CD4-positive, alpha-beta T cell (primary cell): ENCODE measurements around the gene RNF144A. TPM values are rescaled to one million over a fixed set of nuclear protein-coding genes. Genes with fewer than 3 reads are reported as not detected.
A peak's percentile ranks its signal among the peaks of the same experiment; 100 is the strongest.

ENCODE experiments used
- ATAC-seq: fragments of 200-7000 bp; cut with Tn5 transposase; one replicate; pipeline ENCODE4 v1.10.0; 2022; ENCODE audit warnings: mild to moderate bottlenecking; ENCODE audit not compliant: poor library complexity
- CTCF ChIA-PET: fragments of 350-600 bp; sonication (Branson Sonifier 250); formaldehyde crosslinking; loops from one replicate; lab custom pipeline; 2021; ENCODE audit warnings: antibody characterized with exemption, inconsistent platforms; lab: Charles Lee
- POLR2A ChIA-PET: fragments of 350-600 bp; sonication (Branson Sonifier 250); formaldehyde crosslinking; loops from one replicate; lab custom pipeline; 2021; ENCODE audit warnings: antibody characterized with exemption, inconsistent platforms; lab: Charles Lee
- DNase-seq, 14 experiments: peaks; one replicate each; pipeline ENCODE4 v3.0.0-alpha.2; 2013 to 2020; ENCODE audit warnings: mixed read lengths in 2 of 14
- H3K27ac ChIP-seq, 2 donors: one replicate each; pipeline versions ENCODE4 v1.5.1 to v1.7.0; 2013; ENCODE audit warnings: low read length in 2 of 2, low read depth in 1 of 2, mild to moderate bottlenecking in 1 of 2
- H3K27me3 ChIP-seq, 2 experiments: 1 replicate in 1 of 2; 2 replicates in 1 of 2; pipeline versions ENCODE4 v1.6.1 to v1.7.0; 2013; ENCODE audit warnings: low read length in 2 of 2, control low read depth in 1 of 2, mild to moderate bottlenecking in 1 of 2, moderate library complexity in 1 of 2; ENCODE audit not compliant: insufficient read depth in 2 of 2, control insufficient read depth in 1 of 2
- H3K36me3 ChIP-seq: one replicate; pipeline ENCODE4 v1.6.1; 2013; ENCODE audit warnings: low read length, control low read depth; ENCODE audit not compliant: insufficient read depth
- H3K4me1 ChIP-seq: one replicate; pipeline ENCODE4 v1.6.1; 2013; ENCODE audit warnings: low read length, control low read depth; ENCODE audit not compliant: insufficient read depth
- H3K4me3 ChIP-seq: one replicate; pipeline ENCODE4 v1.5.1; 2013; ENCODE audit warnings: mild to moderate bottlenecking, low read length, moderate library complexity
- H3K9me3 ChIP-seq, 2 experiments: 1 replicate in 1 of 2; 2 replicates in 1 of 2; pipeline versions ENCODE4 v1.6.1 to v1.7.0; 2013; ENCODE audit warnings: low read length in 2 of 2, mild to moderate bottlenecking in 2 of 2, control low read depth in 1 of 2, moderate library complexity in 1 of 2; ENCODE audit not compliant: control insufficient read depth in 1 of 2, insufficient read depth in 1 of 2
- H3K27ac Mint-ChIP-seq: one replicate; pipeline ENCODE4 v1.8.0; 2020; ENCODE audit warnings: mixed read lengths
- H3K27me3 Mint-ChIP-seq: one replicate; pipeline ENCODE4 v1.8.0; 2021; ENCODE audit warnings: mixed read lengths
- H3K36me3 Mint-ChIP-seq: one replicate; pipeline ENCODE4 v1.8.0; 2021; ENCODE audit warnings: low read depth, mixed read lengths
- H3K4me1 Mint-ChIP-seq: one replicate; pipeline ENCODE4 v1.8.0; 2021; ENCODE audit warnings: low read depth, mixed read lengths
- H3K4me3 Mint-ChIP-seq: one replicate; pipeline ENCODE4 v1.8.0; 2020; ENCODE audit warnings: mild to moderate bottlenecking, mixed read lengths
- H3K9me3 Mint-ChIP-seq: one replicate; pipeline ENCODE4 v1.8.0; 2020; ENCODE audit warnings: mixed read lengths
- CTCF ChIP-seq: fragments of 200-600 bp; IDR thresholded peaks from one replicate; pipeline ENCODE4 v1.8.0; 2022; ENCODE audit warnings: antibody characterized with exemption, mild to moderate bottlenecking
- intact Hi-C, 2 experiments: fragments of 100-400 bp; cut with DNase I in 1 of 2; cut with micrococcal nuclease in 1 of 2; formaldehyde crosslinking; loops; one replicate each; pipeline versions ENCODE4 v1.15.1 to v1.9.0; 2023 to 2025; cut with DNase I, micrococcal nuclease
- total RNA-seq, 174 experiments: library from RNA in 2 of 174; stranded (reverse) in 2 of 174; gene quantifications; one replicate each; pipeline ENCODE4 v1.2.3 and lab custom pipeline; 2021 to 2026

Gene RNF144A
- total RNA-seq, 2 experiments from 2014 or later, result 39.0 to 40.1 TPM

GRCh38 chr2:7011356-7012083, 94.3 kb downstream of the RNF144A start:
- Histone ChIP-seq H3K4me1 (peaks cover 8% of the 10 kb centered on the region), H3K27ac (no peak overlapping the region), H3K4me3 (no peak overlapping the region), H3K27me3 (no peaks in the 10 kb centered on the region), H3K9me3 (no peaks in the 10 kb centered on the region), H3K36me3 (peaks cover 11% of the 10 kb centered on the region)
- Mint-ChIP-seq H3K9me3 (no peaks in the 10 kb centered on the region), H3K36me3 (peaks cover 49% of the 10 kb centered on the region), H3K4me1 (peaks cover 67% of the 10 kb centered on the region), H3K27ac (peak overlapping the region; percentile 6), H3K4me3 (no peak overlapping the region), H3K27me3 (no peaks in the 10 kb centered on the region)
- intact Hi-C loops, result loop anchor here in 1 of 2 experiments (5.0 kb wide), 2 partner anchors 94 to 114 kb away; partner anchors contain the start of gene RNF144A
- DNase-seq (no peak), ATAC-seq (no peak)
- POLR2A ChIA-PET, result interaction anchor here (1.3 kb wide), 1 partner anchor 10 kb away, joined by 3 read pairs; no protein-coding TSS in a partner anchor
- TF ChIP-seq CTCF, result no peak
- CTCF ChIA-PET, result interaction anchor here (1.0 kb wide), 1 partner anchor 95 kb away, joined by 3 read pairs; no protein-coding TSS in a partner anchor

- no peak for TF ChIP-seq CTCF
- H3K36me3 ChIP-seq, result peaks cover 16% of the 10 kb centered on the region
- no peak for ATAC-seq
- Mint-ChIP-seq H3K4me1 (peaks cover 61% of the 10 kb centered on the region), H3K9me3 (no peaks in the 10 kb centered on the region), H3K4me3 (no peak overlapping the region), H3K27ac (peak overlapping the region; percentile 6), H3K36me3 (peaks cover 50% of the 10 kb centered on the region), H3K27me3 (no peaks in the 10 kb centered on the region)
- no peaks in the 10 kb centered on the region for H3K27me3 ChIP-seq
- H3K9me3 ChIP-seq, result no peaks in the 10 kb centered on the region
- H3K27ac ChIP-seq, result no peak overlapping the region
- peaks cover 8% of the 10 kb centered on the region for H3K4me1 ChIP-seq
- ChIA-PET CTCF (interaction anchor here (1.0 to 1.2 kb wide), 2 partner anchors 9 to 96 kb away, joined by 3 read pairs; no protein-coding TSS in a partner anchor), POLR2A (interaction anchor here (1.2 to 1.3 kb wide), 2 partner anchors 11 to 104 kb away, joined by 3 read pairs; no protein-coding TSS in a partner anchor)
- intact Hi-C loops, result loop anchor here in 1 of 2 experiments (5.0 kb wide), 2 partner anchors 95 to 115 kb away; partner anchors contain the start of gene RNF144A
- no peak for DNase-seq
- no peak overlapping the region for H3K4me3 ChIP-seq
Observed at GRCh38 chr2:7012141-7012764, 95.0 kb downstream of the RNF144A start.

- Mint-ChIP-seq H3K9me3 (no peaks in the 10 kb centered on the region), H3K4me3 (no peak overlapping the region), H3K27me3 (no peaks in the 10 kb centered on the region), H3K4me1 (peaks cover 50% of the 10 kb centered on the region), H3K27ac (peak overlapping the region; percentile 6), H3K36me3 (peaks cover 50% of the 10 kb centered on the region)
- no peak overlapping the region for H3K4me3 ChIP-seq
- no peak for ATAC-seq
- H3K4me1 ChIP-seq, result peaks cover 5% of the 10 kb centered on the region
- no peak for DNase-seq
- POLR2A ChIA-PET, result interaction anchor here (0.9 to 1.2 kb wide), 3 partner anchors 84 to 105 kb away, joined by 3 read pairs; no protein-coding TSS in a partner anchor
- CTCF ChIA-PET, result interaction anchor here (0.6 to 3.4 kb wide), 6 partner anchors 10 to 148 kb away, joined by 3 to 18 read pairs (median 4); partner anchors contain the start of gene CMPK2
- no peaks in the 10 kb centered on the region for H3K9me3 ChIP-seq
- peaks cover 20% of the 10 kb centered on the region for H3K36me3 ChIP-seq
- intact Hi-C loops, result loop anchor here (1.0 to 5.0 kb wide), 3 partner anchors 96 to 116 kb away; partner anchors contain the start of gene RNF144A (in 1 of the 2)
- no peaks in the 10 kb centered on the region for H3K27me3 ChIP-seq
- no peak overlapping the region for H3K27ac ChIP-seq
- no peak for TF ChIP-seq CTCF
Observed at GRCh38 chr2:7013471-7014160, 96.4 kb downstream of the RNF144A start.
